HG02973 (cell line): ENCODE results near the gene NIN.

Experiments used
- ATAC-seq: cut with Tn5 transposase; IDR thresholded peaks from one replicate; pipeline ENCODE4 v1.9.1; 2021; ENCODE audit warnings: moderate library complexity; ENCODE audit not compliant: unreplicated experiment

The NIN gene

GRCh38 chr14:50670196-50670865 lies 160.6 kb downstream of the NIN start:
- no peak for ATAC-seq
